A172 (cell line): ENCODE data around the gene ZNF410. TPM values are rescaled to one million over a fixed set of nuclear protein-coding genes. Genes with fewer than 3 reads are reported as not detected.
A peak's percentile ranks its signal among the peaks of the same experiment; 100 is the strongest.
"Not testable (repeated sequence)": the region's sequence is repeated elsewhere in the genome, so short reads cannot be mapped to it uniquely, and the experiment has no call there.

Experiments
- DNase-seq: peaks from one replicate; pipeline ENCODE4 v3.0.0-alpha.2; 2015; ENCODE audit warnings: low spot score
- total RNA-seq: library from RNA; depleted of rRNA; stranded (reverse); fragments of >200 nt; shearing (Covaris generic); gene quantifications from 2 replicates; pipeline ENCODE4 v1.2.3, GENCODE V29; 2014

ZNF410 gene
- total RNA-seq, 1 experiment from 2014 or later: 46.6 TPM

DNA sequence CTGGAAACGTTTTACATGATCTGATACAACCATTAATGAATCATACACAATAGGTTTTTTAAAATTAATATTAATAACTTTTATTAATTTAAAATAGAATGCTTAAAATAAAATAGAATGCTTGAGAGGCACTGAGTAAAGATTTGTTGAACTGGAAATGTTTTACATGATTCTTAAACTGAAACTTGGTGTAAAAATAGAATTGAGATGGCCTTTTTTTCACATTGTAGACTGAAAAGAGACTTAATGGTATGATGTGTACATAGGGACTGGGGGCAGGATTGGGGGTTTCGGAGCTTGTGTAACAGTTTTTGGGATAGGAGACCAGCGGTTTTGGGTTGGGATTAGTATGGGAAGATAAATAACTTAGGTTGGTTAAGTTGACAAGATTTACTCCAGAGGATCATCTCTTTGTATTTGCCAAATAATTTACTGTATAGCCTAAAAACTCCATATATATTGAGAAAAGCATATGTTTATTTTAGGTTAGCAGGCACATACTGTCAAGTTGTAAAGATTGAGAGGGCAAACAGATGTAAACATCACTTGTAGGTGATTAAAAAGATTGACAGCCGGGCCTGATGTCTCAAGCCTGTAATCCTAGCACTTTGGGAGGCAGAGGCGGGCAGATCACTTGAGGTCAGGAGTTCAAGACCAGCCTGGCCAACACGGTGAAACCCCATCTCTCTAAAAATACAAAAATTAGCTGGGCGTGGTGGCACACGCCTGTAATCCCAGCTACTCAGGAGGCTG, 2.0 kb upstream of the ZNF410 start:
- no peak for DNase-seq

DNA sequence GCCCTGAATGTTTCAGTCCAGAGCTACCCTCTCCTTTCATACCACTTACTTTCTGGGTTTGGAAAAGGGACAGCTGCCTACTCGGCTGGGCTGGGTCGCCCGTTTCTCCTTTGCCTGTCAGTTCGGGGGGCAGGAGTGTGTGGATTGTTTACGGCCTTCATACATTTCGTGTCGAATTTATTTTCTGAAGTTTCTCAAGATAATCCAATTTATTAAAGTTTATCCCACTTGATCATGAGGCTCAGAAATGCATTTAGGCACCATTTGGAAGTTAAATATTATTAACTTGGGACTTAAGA, 608 bp downstream of the ZNF410 start:
- no peak for DNase-seq

DNA sequence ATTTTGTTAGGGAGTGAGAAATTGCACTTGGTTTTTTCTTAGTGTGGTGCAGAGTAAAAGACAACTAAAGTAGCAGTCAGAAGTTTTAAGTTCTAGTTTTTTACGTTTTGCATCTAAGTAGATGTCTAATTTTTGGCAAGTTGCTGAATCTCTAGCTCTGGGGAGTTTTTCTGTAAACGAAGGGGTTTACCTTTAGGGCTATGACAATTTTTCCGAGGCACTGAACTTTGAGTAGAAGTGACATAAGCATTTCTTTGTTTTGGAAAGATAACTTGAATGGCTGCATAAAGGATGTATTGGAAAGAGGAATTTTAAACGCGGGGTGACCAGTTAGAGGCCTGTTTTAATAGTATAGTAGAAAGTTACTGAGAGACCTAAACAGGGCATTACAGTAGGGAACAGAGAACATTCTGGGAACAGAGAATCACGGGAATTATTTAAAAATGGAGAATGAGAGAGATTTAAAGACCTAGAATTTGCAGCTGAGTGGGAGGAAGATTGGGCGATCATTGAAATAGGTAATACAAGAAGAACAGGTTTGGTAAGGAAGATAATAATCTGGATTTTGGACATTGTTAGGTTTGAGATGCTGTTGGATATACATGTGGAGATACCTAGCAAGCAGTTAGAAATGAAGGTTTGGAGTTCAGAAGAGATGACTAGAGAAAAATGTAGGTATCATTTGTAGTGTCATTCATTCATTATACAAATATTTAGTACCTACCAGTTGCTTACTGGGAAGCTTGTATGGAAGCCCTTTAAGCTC, 1.2 kb downstream of the ZNF410 start:
- DNase-seq: no peak

DNA sequence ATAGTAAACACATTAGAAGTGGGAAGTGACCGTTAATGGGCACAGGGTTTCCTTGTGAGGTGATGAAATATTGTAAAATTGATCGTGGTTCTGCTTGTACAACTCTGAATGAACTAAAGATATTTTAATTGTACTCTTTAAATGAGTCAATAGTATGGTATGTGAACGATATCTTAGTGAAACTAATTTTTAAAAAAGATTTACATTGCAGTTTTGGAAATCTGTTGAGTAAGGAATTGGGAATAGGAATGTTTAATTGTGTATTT, 1.7 kb downstream of the ZNF410 start:
- DNase-seq: no peak

DNA sequence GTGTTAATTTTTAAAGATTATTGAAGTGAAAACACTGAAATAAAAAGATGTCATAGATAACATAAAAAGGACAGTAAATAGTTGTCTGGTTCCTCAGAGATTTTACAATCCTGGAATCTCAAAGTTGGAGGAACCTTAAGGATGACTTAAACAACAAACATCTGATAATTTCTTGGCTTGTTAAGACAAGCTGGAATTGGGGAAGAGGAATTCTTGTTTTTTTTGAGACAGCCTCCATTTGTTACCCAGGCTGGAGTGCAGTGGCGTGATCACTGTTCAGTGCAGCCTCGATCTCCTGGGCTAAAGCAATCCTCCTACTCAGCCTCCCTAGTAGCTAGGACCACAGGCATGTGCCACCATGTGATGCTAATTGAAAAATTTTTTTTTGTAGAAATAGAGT, 2.3 kb downstream of the ZNF410 start:
- DNase-seq: no peak

DNA sequence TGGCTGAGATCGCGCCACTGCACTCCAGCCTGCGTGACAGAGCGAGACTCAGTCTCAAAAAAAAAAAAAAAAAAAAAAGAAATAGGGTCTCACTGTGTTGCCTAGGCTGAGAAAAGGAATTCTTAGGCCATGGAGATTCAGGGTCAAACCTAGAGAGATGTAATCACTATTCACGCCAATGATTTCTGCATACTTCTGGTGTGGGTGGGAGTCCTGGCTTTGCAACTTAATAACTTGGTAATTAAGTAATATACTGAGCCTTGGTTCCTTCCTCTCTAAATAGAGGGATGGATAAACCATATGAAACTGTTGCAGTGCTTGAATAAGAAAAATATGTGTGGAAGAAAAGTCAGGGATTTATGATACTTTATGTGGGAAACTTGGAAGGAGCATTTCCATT, 2.7 kb downstream of the ZNF410 start:
- DNase-seq: no peak

DNA sequence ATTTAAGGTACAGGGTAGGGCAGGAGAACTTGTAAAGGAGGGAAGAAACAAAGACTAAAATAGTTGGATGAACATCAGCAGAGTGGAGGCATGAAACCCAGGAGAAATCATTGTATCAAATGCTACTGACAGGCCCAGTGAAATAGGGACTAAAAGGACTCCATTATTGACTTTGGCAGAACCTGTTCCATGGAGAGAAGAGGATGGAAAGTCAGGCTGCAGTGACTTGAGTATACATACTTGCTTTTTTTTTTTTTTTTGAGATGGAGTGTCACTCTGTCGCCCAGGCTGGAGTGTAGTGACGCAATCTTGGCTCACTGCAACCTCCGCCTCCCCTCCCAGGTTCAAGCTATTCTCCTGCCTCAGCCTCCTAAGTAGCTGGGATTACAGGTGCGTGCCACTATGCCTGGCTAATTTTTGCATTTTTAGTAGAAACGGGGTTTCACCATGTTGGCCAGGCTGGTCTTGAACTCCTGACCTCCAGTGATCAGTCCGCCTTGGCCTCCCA, 7.6 kb downstream of the ZNF410 start:
- DNase-seq: not testable (repeated sequence)

DNA sequence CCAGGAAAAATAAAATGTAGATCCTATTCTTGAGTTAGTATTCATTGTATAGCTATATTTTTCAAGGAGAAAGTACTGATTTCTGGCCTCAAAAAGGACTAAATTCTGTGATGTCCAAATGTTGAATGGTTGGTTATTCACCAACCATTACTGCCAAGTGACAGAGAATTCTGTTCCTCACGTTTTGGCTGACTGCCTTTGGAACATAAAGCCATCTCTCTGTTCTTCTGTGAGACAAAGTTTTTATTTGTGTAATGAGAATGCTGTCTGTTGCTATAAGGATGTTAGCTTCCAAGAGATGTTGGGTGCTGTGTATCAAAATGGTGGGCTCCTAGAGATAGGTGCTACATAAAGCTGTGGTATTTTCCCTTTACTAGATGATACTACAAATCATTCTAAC, 9.3 kb downstream of the ZNF410 start:
- DNase-seq: no peak

DNA sequence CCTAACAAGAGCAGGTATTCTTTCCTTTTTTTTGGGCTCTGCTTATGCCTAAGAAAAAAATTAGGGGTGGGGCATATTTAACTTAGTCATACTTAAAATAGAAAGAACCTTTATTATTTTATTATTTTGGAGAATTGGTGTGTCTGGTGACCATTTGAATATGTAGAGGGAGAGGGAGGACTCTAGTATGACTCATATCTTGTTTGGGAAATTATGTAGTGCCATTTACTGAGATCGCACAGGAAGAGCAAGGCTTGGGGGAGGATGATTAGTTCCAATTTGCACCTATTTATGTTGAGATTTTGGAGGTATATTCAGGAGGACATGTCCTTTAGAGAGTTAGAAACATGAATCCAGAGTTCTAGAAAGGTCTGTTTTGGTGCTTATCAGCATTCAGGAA, 9.9 kb downstream of the ZNF410 start:
- DNase-seq: no peak

DNA sequence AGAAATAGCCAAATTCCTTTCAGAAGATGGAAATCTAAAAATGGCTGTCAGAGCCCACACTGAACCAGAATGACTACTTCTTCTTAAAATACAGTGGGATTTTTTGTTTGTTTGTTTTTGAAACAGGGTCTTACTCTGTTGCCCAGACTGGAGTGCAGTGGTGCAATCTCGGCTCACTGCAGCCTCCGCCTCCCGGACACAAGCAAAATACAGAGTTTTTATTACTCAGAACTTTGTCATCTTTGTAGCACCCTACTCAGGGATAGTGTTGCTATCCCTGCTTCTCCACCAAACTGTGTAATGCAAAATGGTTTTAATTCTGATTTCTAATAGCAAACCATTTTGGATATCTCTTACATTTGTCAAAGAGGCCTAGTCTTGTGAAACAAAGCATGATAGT, 16.4 kb downstream of the ZNF410 start:
- DNase-seq: no peak

DNA sequence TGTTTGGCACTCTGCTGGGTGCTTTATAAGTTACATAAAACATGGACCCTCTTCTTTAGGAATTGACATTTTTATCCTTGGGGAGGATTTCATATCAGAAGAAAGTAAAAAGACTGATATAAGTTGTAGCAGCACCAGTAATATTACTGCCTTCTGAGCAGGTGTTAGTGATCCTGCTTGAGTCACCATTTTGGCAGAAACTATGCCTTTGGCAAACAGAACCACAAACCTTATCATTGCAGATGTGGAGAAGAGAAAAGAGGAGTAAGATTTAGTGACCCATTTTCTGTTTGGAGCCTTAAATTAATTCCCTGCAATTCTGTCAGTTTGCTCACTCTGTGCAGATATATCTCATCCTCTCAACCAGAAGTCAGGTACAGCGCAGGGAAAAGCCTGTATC, 23.0 kb downstream of the ZNF410 start:
- DNase-seq: no peak

DNA sequence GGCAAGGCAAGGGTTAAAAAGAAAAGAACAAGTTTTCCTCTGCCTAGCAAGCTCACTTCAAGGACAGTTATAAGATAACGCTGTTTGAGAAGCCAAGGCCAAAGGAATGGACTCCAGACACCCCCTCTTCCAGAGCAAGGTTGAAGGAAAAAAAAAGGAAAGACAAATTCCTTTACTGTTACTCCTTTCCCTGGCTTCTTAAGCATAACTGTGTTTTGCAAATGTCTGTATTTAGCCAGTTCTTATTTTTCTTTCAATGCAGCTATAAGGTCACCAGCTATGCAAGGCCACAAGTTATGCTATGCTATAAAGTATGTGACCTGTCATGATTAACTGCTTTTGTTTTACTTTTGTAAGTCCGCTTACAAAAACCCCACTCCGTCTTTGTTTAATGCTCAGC, 26.6 kb downstream of the ZNF410 start:
- no peak for DNase-seq

DNA sequence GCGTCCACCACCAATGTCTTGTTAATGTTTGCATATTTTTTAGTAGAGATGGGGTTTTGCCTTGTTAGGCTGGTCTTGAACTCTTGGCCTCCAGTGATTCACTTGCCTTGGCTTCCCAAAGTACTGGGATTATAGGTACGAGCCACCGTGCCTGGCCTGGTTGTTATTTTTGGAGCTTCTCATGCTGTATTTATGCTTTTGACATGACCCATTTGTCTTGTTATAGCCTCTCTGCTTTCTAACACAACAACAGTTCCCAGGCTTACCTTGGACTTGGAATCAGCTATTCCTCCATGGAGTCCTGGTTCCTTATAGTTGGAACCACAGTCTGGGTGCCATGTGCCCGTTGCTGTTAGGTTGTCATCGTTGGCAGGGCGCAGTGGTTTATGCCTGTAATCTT, 29.7 kb downstream of the ZNF410 start:
- no peak for DNase-seq

DNA sequence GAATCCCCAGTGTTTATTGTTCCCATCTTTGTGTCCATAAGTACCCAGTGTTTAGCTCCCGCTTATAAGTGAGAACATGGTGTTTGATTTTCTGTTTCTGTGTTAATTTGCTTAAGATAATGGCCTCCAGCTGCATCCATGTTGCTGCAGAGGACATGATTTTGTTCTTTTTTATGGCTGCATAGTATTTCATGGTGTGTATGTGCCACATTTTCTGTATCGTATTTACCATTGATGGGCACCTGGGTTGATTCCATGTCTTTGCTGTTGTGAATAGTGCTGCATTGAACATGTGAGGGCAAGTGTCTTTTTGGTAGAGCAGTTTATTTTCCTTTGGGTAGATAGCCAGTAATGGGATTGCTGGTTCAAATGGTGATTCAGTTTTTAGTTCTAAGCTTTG, 32.8 kb downstream of the ZNF410 start:
- not testable (repeated sequence) for DNase-seq

DNA sequence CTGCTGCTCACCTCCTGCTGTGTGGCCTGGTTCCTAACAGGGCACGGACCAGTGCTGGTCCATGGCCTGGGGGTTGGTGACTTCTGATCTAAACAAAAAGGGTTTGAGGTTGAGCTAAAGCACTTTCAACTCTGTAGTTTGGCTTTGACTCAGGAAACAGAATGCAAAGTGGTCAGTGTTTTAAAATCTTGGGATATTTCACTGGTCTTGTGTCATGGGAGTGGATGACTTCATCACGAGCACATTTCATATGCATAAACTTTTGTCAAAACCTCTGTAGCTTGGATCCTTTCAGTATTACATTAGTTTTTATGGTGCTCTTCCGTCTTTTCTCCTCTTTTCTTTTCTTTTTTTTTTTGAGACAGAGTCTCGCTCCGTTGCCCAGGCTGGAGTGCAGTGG, 37.7 kb downstream of the ZNF410 start:
- DNase-seq: no peak

DNA sequence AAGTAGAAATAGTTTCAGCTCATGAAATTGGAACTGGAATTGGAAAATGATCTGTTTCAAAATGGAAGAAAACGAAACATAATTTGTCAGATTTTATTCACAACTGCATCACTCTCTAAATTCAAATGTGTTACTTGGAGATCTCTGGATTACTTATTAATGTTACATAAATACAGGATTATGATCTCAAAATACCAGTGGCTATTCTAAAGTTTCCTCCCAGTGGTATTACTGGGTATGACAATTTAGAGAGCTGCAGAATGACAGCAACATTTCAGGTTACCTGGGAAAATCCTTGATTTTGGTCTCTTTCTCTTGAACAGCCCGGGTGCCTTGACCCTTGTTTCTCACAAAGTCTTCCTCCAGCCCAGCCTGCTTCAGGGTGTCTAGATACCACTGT, 49.0 kb downstream of the ZNF410 start:
- DNase-seq: no peak

DNA sequence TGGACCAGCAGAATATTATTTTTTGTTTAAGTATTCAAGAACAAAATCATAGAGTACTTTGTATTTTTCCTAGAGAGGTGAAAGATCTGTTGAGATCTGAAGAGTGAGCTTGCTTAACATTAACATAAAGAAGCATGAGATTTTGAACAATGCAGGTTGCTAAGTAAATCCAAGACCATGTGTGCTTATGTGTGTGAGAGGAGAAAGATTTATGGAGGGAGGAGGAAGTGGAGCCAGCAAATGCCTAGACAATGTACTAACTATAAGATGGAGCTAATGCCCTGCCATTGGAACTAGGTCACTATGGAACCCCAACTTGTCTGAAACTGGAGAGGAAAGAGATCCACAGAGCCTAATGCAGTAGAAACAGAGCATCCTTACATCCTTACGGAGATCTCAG, 49.9 kb downstream of the ZNF410 start:
- no peak for DNase-seq

DNA sequence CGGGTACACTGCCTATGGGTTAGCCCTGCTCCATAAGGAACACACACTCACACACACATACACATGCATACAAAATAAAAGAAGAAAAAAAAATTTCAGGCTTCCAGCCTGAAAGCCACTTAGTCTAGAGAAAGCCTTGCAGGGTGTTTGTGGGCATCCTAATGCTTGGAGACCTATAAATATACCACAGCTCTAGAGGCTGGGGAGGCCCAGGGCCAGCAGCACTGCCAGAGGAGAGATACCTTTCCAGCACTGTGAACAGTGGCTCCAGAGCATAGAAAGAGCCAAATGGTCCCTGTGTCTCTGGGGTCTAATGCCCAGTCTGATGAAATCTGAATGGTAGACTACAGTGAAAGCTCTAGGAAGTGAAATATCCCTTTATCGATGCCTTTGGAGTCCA, 50.4 kb downstream of the ZNF410 start:
- no peak for DNase-seq

DNA sequence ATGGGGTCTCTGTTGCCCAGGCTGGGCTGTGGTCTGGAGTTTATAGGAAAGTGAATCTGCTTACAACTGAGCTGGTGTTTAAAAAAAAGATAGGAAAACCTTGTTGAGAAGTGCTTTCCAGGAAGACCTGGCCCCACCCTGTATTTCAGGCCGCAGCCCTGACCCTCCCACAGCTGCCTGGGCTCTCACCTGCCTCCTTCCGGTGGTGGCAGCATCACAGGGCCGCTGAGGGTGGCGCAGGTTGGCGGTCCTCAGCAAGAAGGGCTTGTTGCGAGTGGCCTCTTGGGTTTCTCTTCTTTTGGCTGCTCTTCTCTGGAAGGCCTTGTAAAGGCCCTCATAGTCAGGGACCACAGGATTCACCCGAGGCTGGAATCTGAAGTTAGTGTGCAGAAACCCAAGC, 55.5 kb downstream of the ZNF410 start:
- no peak for DNase-seq

DNA sequence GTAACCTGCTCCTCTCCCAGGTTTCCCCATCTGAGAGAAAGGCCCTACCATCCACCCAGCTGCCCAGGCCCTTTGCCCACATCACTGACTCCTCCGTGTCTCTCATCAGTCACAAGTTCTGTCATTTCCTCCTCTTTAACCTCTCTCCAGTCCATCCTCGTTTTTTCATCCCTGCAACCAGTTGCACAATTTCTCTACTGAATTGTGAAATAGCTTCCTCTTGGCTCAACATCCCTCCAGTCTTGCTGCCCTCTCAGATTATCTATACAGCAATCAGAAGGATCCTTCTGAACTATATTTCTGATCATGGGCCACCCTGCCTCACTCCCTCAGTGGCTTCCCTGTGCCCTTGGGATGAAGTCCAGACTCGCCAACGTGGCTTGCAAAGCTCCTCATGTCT, 56.4 kb downstream of the ZNF410 start:
- peak; percentile 2 for DNase-seq

DNA sequence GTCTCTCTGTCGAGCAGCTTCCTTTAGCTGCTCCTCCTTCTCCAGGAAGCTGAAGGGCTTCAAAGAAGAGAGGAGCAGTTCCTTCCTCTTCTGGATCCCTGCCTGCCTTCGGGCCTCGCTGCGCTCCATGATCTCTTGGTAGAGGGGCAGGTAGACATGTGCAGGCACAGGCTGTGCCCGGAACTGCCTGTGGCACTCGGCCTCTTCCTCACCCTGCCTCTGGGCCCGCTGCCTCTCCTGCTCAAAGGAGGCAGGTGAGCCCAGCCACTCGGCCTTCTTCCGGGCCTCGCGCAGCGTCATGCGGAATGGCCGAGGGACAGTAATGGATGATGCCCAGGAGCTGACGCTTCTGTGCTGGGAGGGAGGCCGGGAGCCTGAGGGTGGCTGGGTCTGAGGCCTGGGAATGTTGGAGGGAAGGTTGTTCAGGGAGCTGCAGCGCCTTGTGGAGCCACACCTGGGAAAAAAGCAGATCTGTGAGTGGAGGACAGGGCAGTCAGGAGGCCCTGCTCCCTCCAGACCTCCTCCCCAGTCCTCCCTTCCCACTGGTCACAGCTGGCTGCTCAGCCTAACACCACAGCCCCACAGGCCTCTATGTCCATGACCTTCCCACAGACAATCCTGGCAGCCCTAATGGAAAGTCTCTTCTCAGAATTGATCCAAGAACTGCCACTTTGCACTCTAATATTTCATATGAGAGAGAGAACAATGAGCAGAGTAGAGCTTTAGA, 57.9 kb downstream of the ZNF410 start:
- DNase-seq: no peak

DNA sequence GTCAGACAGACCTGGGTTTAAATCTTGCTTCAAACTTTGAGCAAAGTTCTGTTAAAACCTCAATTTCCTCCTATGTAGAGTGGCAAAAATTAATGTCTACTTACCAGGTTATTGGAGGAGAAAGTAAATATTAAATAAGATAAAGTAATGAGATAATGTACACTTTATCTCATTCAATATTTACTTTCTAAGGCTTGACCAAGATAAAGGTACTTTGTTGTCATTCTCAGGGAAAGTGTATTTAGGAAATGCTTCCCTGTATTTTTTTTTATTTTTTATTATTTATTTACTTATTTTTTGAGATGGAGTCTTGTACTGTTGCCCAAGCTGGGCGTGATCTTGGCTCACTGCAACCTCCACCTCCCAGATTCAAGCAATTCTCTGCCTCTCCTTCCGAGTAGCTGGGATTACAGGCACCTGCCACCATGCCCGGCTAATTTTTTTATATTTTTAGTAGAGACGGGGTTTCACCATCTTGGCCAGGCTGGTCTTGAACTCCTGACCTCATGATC, 58.6 kb downstream of the ZNF410 start:
- no peak for DNase-seq
